Stimulated activated CD8-positive, alpha-beta memory T cell treated with anti-CD3 and anti-CD28 coated beads, Interleukin-15, amount 100 ng/mL, for 24 hours (primary cell): ENCODE data around the gene TOGARAM2.
"Not testable (repeated sequence)": the region's sequence is repeated elsewhere in the genome, so short reads cannot be mapped to it uniquely, and the experiment has no call there.

ENCODE experiments used
- DNase-seq: peaks from one replicate; pipeline ENCODE4 v3.0.0-alpha.2; 2020; ENCODE audit warnings: low read depth

Gene TOGARAM2

GRCh38 chr2:29072971-29073725 is 92.0 kb downstream of the TOGARAM2 start:
- no peak for DNase-seq

- no peak for DNase-seq
Measured at GRCh38 chr2:29073933-29074332, 92.8 kb downstream of the TOGARAM2 start.

GRCh38 chr2:29074411-29074810 is 93.3 kb downstream of the TOGARAM2 start, which contains the start of gene PCARE:
Gene PCARE, minus strand, starts transcription at chr2:29074523. Its CDS starts 262 bp downstream, at chr2:29074261.
- DNase-seq, result no peak

GRCh38 chr2:29075894-29076705 is 95.0 kb downstream of the TOGARAM2 start:
- DNase-seq, result no peak

GRCh38 chr2:29079887-29080286 is 98.8 kb downstream of the TOGARAM2 start:
- DNase-seq, result no peak

DNA sequence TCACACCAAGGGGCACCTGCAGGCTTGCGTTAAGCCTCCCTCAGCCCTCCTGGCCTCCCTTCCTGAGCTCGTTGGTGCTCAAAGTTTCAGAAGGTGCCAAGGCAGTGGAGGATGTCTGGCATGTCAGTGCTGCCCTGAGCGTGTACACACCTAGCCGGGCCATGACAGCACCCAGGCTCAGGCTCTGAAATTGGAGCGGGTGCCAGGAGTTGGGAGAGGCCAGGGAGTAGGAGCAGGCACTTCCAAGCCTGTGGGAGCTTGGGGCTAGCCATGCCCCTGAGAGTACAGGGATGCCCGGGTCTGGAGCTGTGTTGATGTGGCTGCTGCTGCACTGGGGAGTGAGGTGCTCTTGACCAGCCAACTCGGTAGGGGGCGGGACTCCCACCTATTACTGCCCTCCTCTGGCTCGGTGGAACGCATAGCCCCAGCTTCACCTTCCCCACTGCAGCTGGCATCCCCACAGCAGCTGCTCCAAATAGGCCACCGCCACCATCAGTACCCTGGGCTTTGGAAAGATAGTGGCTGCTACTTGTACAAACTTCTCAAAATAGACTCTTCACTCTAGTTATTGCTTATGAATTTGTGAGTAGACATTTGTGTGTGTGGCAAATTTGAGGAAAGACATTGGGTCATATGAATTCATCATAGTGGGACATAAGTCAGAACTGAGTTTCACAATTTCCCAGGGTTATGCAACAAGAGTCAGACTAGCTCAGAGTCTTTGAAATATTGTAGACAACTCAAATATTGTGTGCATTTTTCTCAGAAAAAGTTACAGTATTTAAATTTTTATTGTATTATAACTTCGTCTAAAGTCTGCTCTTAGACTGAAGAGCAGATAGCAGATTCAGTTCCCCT is 100.0 kb downstream of the TOGARAM2 start:
- DNase-seq, result no peak

DNA sequence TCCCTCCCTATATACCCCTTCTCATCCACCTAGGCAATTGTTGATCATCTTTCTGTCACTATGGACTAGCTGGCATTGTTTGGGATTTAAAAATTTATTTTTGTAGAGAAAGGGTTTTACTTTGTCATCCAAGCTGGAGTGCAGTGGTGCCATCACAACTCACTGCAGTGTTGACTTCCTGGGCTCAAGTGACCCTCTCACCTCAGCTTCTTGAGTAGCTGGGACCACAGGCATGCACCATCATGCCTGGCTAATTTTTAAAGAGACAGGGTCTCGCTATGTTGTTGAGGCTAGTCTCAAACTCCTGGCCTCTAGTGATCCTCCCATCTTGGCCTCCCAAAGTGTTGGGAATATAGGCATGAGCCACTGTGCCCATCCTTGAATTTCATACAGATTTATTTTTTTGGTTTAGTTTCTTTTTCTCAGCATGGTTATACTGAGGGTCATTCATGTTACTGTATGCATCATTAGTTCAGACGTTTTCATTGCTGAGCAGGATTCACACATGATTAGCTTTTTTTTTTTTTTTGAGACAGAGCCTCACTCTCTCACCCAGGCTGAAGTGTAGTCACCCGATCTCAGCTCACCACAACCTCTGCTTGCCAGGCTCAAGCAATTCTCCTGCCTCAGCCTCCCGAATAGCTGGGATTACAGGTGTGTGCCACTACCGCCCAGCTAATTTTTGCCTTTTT is 101.9 kb downstream of the TOGARAM2 start:
- no peak for DNase-seq

DNA sequence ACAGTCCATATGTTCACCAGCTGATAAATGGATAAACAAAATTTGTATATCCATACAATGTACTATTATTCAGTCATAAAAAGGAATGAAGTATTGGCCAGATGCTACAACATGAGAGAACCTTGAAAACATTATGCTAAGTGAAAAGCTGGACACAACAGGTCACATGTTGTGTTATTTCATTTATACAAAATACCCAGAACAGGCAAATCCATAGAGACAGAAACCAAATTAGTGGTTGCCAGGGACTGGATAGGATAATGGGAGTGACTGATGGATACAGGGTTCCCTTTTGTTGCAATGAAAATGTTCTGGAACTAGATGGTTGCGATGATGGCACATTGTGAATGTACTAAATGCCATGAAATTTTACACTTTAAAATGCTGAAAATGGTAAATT is 103.5 kb downstream of the TOGARAM2 start:
- DNase-seq, result no peak

GRCh38 chr2:29090311-29090710 is 109.2 kb downstream of the TOGARAM2 start:
- not testable (repeated sequence) for DNase-seq

GRCh38 chr2:29096969-29097368 is 115.9 kb downstream of the TOGARAM2 start:
- no peak for DNase-seq

GRCh38 chr2:29097569-29097968 is 116.5 kb downstream of the TOGARAM2 start:
- no peak for DNase-seq

- no peak for DNase-seq
Measured at GRCh38 chr2:29100564-29100963, 119.5 kb downstream of the TOGARAM2 start.
